Suprapubic skin (tissue), 4 donors: ENCODE measurements around the gene C2CD4A. TPM values are rescaled to one million over a fixed set of nuclear protein-coding genes. Genes with fewer than 3 reads are reported as not detected.

Source experiments
- DNase-seq, 2 donors: peaks; one replicate each; pipeline ENCODE4 v3.0.0-alpha.2; 2019; ENCODE audit warnings: low spot score in 2 of 2
- H3K27ac ChIP-seq: fragments of 200-600 bp; sonication (generic); one replicate; pipeline ENCODE4 v1.5.1; 2019
- H3K27me3 ChIP-seq: fragments of 200-600 bp; sonication (generic); one replicate; pipeline ENCODE4 v1.5.1; 2019
- H3K36me3 ChIP-seq: fragments of 200-600 bp; sonication (generic); one replicate; pipeline ENCODE4 v1.5.1; 2019
- H3K4me1 ChIP-seq: fragments of 200-600 bp; sonication (generic); one replicate; pipeline ENCODE4 v1.5.1; 2019
- H3K4me3 ChIP-seq: fragments of 200-600 bp; sonication (generic); one replicate; pipeline ENCODE4 v1.5.1; 2019; ENCODE audit warnings: mild to moderate bottlenecking
- H3K9me3 ChIP-seq: fragments of 200-600 bp; sonication (generic); one replicate; pipeline ENCODE4 v1.5.1; 2019
- CTCF ChIP-seq, 2 donors: fragments of 200-600 bp in 1 of 2; fragments of 450-650 bp in 1 of 2; sonication (generic) in 1 of 2; IDR thresholded peaks; one replicate each; pipeline ENCODE4 v1.5.1; 2016 to 2019; ENCODE audit warnings: antibody characterized with exemption in 2 of 2, mild to moderate bottlenecking in 1 of 2, moderate library complexity in 1 of 2
- EP300 ChIP-seq: sonication (generic); formaldehyde crosslinking; IDR thresholded peaks from one replicate; pipeline ENCODE4 v1.6.1; 2017; ENCODE audit warnings: antibody characterized with exemption
- POLR2A ChIP-seq, 2 donors: fragments of 450-650 bp; IDR thresholded peaks; one replicate each; pipeline ENCODE4 v1.6.1; 2017; ENCODE audit warnings: antibody characterized with exemption in 2 of 2, mild to moderate bottlenecking in 2 of 2, moderate library complexity in 2 of 2
- POLR2AphosphoS5 ChIP-seq, 3 donors: sonication (generic); formaldehyde crosslinking; IDR thresholded peaks; one replicate each; pipeline ENCODE4 v1.6.1; 2017; ENCODE audit warnings: antibody characterized with exemption in 3 of 3
- WGBS: methylation state at CpG from one replicate; pipeline ENCODE4 v1.1.5; 2018; 5-methylcytosine and 5-hydroxymethylcytosine counted together
- total RNA-seq, 4 donors: library from RNA; depleted of rRNA; stranded (reverse); fragments of >200 nt; gene quantifications; one replicate each; pipeline ENCODE4 v1.1.0, GENCODE V29; 2016

C2CD4A gene
- total RNA-seq, 4 donors from 2014 or later = 0.45 to 0.62 TPM; not detected in 2

- 44% methylated on average over 6 of the region's 6 CpGs for WGBS
- no peak for DNase-seq
- H3K9me3 ChIP-seq = no peaks in the 10 kb centered on the region
- no peaks in the 10 kb centered on the region for H3K27me3 ChIP-seq
- no peak overlapping the region for H3K4me3 ChIP-seq
- peaks cover 47% of the 10 kb centered on the region for H3K4me1 ChIP-seq
- H3K27ac ChIP-seq = peak overlapping the region; percentile 79
- TF ChIP-seq POLR2AphosphoS5 (IDR thresholded peaks at IDR 0.05) = no peak
- TF ChIP-seq CTCF (IDR thresholded peaks at IDR 0.05) = no peak
- no peak for TF ChIP-seq POLR2A (IDR thresholded peaks at IDR 0.05)
- no peak for TF ChIP-seq EP300
- H3K36me3 ChIP-seq = no peaks in the 10 kb centered on the region
These were observed 43.4 kb downstream of the C2CD4A start for GRCh38 chr15:62109982-62110851.

GRCh38 chr15:62112081-62112480 lies 45.3 kb downstream of the C2CD4A start:
- H3K36me3 ChIP-seq = no peaks in the 10 kb centered on the region
- H3K27me3 ChIP-seq = no peaks in the 10 kb centered on the region
- DNase-seq = no peak
- no peak overlapping the region for H3K4me3 ChIP-seq
- H3K9me3 ChIP-seq = no peaks in the 10 kb centered on the region
- TF ChIP-seq CTCF (IDR thresholded peaks at IDR 0.05) (no peak), POLR2A (IDR thresholded peaks at IDR 0.05) (no peak), EP300 (no peak), POLR2AphosphoS5 (IDR thresholded peaks at IDR 0.05) (no peak)
- H3K27ac ChIP-seq = peak overlapping the region; percentile 43
- 61% methylated on average over 4 of the region's 4 CpGs for WGBS
- H3K4me1 ChIP-seq = peaks cover 47% of the 10 kb centered on the region

GRCh38 chr15:62112616-62113593 lies 46.1 kb downstream of the C2CD4A start:
- H3K27me3 ChIP-seq = no peaks in the 10 kb centered on the region
- no peaks in the 10 kb centered on the region for H3K36me3 ChIP-seq
- peaks cover 47% of the 10 kb centered on the region for H3K4me1 ChIP-seq
- no peaks in the 10 kb centered on the region for H3K9me3 ChIP-seq
- DNase-seq = no peak
- H3K27ac ChIP-seq = peak overlapping the region; percentile 43
- WGBS = 54% methylated on average over 11 of the region's 11 CpGs
- no peak overlapping the region for H3K4me3 ChIP-seq
- no peak for TF ChIP-seq POLR2A (IDR thresholded peaks at IDR 0.05)
- TF ChIP-seq CTCF (IDR thresholded peaks at IDR 0.05) = no peak
- TF ChIP-seq EP300 = no peak
- no peak for TF ChIP-seq POLR2AphosphoS5 (IDR thresholded peaks at IDR 0.05)

DNA sequence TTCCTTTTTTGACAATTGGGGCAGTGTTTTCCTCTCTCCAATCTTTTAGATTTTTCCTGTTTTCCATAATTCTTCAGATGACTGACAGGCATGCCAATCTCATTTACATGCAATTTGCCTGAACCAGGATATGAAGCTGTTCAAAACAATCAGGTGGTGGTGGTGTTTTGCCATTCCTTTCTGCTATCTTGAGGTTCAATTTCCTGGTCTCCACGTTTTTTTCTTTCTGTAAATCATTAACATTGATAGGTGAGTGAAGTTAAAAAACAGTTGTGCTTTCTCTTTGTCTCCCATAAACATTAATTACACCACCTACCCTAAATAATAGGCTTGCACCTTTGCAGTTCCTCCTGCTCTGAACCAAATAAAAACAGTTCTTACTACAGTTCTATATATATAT lies 49.1 kb downstream of the C2CD4A start:
- TF ChIP-seq POLR2A (IDR thresholded peaks at IDR 0.05) = no peak
- TF ChIP-seq CTCF (IDR thresholded peaks at IDR 0.05) = no peak
- TF ChIP-seq EP300 = no peak
- TF ChIP-seq POLR2AphosphoS5 (IDR thresholded peaks at IDR 0.05) = no peak
- 41% methylated on average over 1 of the region's 1 CpG for WGBS
- H3K27me3 ChIP-seq = no peaks in the 10 kb centered on the region
- no peak overlapping the region for H3K27ac ChIP-seq
- no peaks in the 10 kb centered on the region for H3K36me3 ChIP-seq
- peaks cover 44% of the 10 kb centered on the region for H3K4me1 ChIP-seq
- no peak for DNase-seq
- no peak overlapping the region for H3K4me3 ChIP-seq
- H3K9me3 ChIP-seq = no peaks in the 10 kb centered on the region
